ENCODE data around the gene ZNF276. TPM values are rescaled to one million over a fixed set of nuclear protein-coding genes. Genes with fewer than 3 reads are reported as not detected.
A peak's percentile ranks its signal among the peaks of the same experiment; 100 is the strongest.
"Not testable (repeated sequence)": the region's sequence is repeated elsewhere in the genome, so short reads cannot be mapped to it uniquely, and the experiment has no call there.

The ZNF276 gene
- total RNA-seq (10 to 100 TPM; 21.7 to 39.9 (median 28.3) TPM), polyA plus RNA-seq (10 to 100 TPM in 1 of 2 donors, 1 to 10 TPM in 1; 7.1 to 25.2 TPM)
- long read RNA-seq, donor 1, full-length matches to known transcripts: 21 of 67 reads
- long read RNA-seq, donor 1, partial matches to known transcripts: 19 of 67 reads
- long read RNA-seq, donor 1, other reads (novel, unspliced or antisense): 27 of 67 reads
- long read RNA-seq, donor 2, partial matches to known transcripts: 5 of 6 reads
- long read RNA-seq, donor 2, other reads (novel, unspliced or antisense): 0 of 6 reads
- long read RNA-seq, donor 3, full-length matches to known transcripts: 19 of 76 reads
- long read RNA-seq, donor 3, partial matches to known transcripts: 25 of 76 reads
- long read RNA-seq, donor 3, other reads (novel, unspliced or antisense): 32 of 76 reads

DNA sequence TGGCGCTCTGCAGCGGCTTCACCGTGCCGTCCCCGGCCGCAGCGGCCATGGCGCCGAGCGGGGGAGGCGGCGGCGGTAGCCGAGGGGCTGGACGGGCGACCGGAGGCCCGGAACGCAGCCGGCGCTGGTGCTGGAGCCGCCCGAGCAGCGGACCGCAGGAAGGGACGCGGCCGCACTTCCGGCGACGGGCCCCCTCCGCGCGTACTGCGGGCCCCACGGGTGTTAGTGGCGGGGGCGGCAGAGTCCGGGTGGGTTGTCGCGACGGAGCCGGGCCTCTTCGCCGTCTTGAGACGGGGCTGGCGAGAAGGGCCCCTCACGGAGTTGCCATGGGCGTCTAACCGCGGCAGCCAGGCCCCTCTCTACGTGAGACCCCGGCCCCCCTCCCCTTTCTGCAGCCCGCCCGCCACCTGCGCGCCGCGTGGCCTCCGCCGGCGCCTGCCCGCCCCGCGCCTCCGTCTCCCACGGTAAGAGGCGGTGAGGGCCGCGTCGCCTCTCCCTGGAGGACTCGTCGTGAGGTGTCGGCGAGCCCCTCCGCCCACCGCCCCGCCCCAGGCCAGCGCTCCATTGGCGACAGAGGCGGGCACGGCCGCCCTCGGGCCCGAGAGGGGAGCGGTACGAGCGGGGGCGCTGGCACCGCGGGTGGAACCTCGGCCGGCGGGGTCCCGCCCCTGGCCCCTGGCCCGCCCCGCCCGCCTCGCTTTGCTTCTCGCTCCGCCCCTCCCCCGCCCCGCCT lies at the start of gene ZNF276, which contains the start of gene VPS9D1:
Gene ZNF276 (plus strand): TSS at position 725 of the 733 bp plus-strand sequence. CDS start 104 bp downstream, outside the sequence.
Gene VPS9D1 (minus strand): TSS at position 86 of the 733 bp plus-strand sequence. CDS start 37 bp downstream, at position 49.
- Histone ChIP-seq H3K4me1 (ENCODE audit: insufficient read depth) (peaks cover 11% of the 10 kb centered on the region), H3K4me3 (peak within 1 kb of the TSS; percentile 94), H3K27ac (peak within 1 kb of the TSS; percentile 26 to 95), H3K36me3 (no peaks in the 10 kb centered on the region), H3K27me3 (no peaks in the 10 kb centered on the region), H3K9me3 (no peaks in the 10 kb centered on the region)
- TF ChIP-seq, protein P1, sequence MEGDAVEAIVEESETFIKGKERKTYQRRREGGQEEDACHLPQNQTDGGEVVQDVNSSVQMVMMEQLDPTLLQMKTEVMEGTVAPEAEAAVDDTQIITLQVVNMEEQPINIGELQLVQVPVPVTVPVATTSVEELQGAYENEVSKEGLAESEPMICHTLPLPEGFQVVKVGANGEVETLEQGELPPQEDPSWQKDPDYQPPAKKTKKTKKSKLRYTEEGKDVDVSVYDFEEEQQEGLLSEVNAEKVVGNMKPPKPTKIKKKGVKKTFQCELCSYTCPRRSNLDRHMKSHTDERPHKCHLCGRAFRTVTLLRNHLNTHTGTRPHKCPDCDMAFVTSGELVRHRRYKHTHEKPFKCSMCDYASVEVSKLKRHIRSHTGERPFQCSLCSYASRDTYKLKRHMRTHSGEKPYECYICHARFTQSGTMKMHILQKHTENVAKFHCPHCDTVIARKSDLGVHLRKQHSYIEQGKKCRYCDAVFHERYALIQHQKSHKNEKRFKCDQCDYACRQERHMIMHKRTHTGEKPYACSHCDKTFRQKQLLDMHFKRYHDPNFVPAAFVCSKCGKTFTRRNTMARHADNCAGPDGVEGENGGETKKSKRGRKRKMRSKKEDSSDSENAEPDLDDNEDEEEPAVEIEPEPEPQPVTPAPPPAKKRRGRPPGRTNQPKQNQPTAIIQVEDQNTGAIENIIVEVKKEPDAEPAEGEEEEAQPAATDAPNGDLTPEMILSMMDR (IDR thresholded peaks at IDR 0.05): no peak
- TF ChIP-seq EP300 (IDR thresholded peaks at IDR 0.05) (no peak), POLR2A (IDR thresholded peaks at IDR 0.05) (no peak)
- peak; percentile 76 to 87 (median 85) for DNase-seq
- intact Hi-C loops (cut with DNase I): no loop called here
- 0% methylated on average over 11 to 103 of the region's 103 CpGs for WGBS, 3 donors

GRCh38 chr16:89671565-89671964 lies 49.8 kb upstream of the ZNF276 start:
- intact Hi-C loops (cut with DNase I); H3K36me3 ChIP-seq; H3K27ac ChIP-seq; H3K4me3 ChIP-seq; H3K4me1 ChIP-seq (ENCODE audit: insufficient read depth); H3K9me3 ChIP-seq; DNase-seq; H3K27me3 ChIP-seq: not testable (repeated sequence)
- 94 to 97% (median 94%) methylated on average over 4 of the region's 4 CpGs for WGBS, 3 donors

DNA sequence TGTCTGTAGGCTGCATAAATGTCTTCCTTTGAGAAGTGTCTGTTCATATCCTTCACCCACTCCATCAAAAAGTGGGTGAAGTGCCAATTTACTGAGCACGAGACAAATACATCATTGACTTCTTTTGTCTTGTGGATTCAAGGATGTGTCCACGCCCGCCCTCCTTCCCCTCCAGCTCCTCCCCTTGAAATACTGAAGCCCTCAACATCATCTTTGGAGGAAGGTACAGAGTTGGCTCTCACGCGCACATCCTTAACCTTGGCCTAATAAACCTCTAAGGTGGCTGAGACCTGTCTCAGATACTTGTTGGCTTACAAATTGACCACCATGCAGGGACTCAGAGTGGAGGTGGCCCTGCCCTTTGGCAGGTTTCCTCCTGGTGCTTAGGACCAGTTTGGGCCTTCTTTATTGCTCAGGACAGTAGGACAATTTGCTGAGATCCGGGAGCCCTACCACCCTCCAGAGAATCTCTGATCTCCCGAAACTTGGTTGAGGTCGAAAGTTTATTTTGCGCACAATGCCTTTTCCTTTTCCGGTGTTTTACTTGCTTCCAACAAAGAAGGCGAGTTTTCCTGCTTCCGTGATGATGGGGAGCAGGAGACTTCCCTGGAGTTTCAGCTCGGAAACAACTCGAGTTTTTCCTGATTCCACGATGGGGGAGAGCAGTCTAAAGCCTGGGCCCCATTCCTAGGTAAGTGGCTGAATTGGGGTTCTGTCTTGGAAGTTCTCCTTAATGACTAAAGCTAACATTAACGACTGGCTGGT lies 49.0 kb upstream of the ZNF276 start:
- WGBS, 3 donors: 88 to 92% (median 90%) methylated on average over 16 of the region's 16 CpGs

DNA sequence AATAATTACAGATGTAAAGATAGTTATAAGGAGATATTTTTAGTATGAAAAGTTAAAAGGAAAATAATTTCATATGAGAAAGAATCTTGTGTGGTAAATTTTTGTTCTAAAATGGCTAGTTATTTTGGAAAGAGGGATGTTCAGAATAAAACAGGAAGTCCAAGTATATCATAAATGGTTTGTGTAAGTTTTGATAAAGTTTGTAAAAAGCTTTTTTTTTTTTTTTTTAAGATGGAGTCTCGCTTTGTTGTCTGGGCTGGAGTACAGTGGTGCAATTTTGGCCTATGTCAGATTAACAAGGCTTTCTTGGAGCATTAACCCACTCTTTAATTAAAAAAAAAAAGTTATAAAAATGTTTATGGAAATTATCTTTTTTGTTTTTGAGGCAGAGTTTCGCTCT lies 43.1 kb upstream of the ZNF276 start:
- H3K27me3 ChIP-seq: no peaks in the 10 kb centered on the region
- no peak for DNase-seq
- intact Hi-C loops (cut with DNase I): no loop called here
- H3K27ac ChIP-seq: no peak overlapping the region
- H3K4me3 ChIP-seq: no peak overlapping the region
- 92 to 99% (median 95%) methylated on average over 2 of the region's 2 CpGs for WGBS, 3 donors
- TF ChIP-seq, protein P1 (IDR thresholded peaks at IDR 0.05): no peak
- TF ChIP-seq POLR2A (IDR thresholded peaks at IDR 0.05) (no peak), EP300 (IDR thresholded peaks at IDR 0.05) (no peak)
- H3K36me3 ChIP-seq: no peaks in the 10 kb centered on the region
- no peaks in the 10 kb centered on the region for H3K9me3 ChIP-seq
- no peaks in the 10 kb centered on the region for H3K4me1 ChIP-seq (ENCODE audit: insufficient read depth)

More for the DNA sequence above, 49.0 kb upstream of the ZNF276 start:
- TF ChIP-seq, protein P1 (IDR thresholded peaks at IDR 0.05): no peak
- TF ChIP-seq EP300 (IDR thresholded peaks at IDR 0.05) (no peak), POLR2A (IDR thresholded peaks at IDR 0.05) (no peak)
- no peaks in the 10 kb centered on the region for H3K27me3 ChIP-seq
- H3K4me1 ChIP-seq (ENCODE audit: insufficient read depth): no peaks in the 10 kb centered on the region
- H3K9me3 ChIP-seq: no peaks in the 10 kb centered on the region
- no peak overlapping the region for H3K4me3 ChIP-seq
- no peaks in the 10 kb centered on the region for H3K36me3 ChIP-seq
- intact Hi-C loops (cut with DNase I): no loop called here
- no peak for DNase-seq
- no peak overlapping the region for H3K27ac ChIP-seq

All from ovary (tissue), 10 donors.